HG02642 (cell line): ENCODE results near the gene LZTS2.
"Not testable (repeated sequence)": the region's sequence is repeated elsewhere in the genome, so short reads cannot be mapped to it uniquely, and the experiment has no call there.

Experiments
- ATAC-seq: cut with Tn5 transposase; IDR thresholded peaks from one replicate; pipeline ENCODE4 v1.9.1; 2021; ENCODE audit warnings: mild to moderate bottlenecking; ENCODE audit not compliant: unreplicated experiment, poor library complexity

Gene LZTS2, protein sequence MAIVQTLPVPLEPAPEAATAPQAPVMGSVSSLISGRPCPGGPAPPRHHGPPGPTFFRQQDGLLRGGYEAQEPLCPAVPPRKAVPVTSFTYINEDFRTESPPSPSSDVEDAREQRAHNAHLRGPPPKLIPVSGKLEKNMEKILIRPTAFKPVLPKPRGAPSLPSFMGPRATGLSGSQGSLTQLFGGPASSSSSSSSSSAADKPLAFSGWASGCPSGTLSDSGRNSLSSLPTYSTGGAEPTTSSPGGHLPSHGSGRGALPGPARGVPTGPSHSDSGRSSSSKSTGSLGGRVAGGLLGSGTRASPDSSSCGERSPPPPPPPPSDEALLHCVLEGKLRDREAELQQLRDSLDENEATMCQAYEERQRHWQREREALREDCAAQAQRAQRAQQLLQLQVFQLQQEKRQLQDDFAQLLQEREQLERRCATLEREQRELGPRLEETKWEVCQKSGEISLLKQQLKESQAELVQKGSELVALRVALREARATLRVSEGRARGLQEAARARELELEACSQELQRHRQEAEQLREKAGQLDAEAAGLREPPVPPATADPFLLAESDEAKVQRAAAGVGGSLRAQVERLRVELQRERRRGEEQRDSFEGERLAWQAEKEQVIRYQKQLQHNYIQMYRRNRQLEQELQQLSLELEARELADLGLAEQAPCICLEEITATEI

DNA sequence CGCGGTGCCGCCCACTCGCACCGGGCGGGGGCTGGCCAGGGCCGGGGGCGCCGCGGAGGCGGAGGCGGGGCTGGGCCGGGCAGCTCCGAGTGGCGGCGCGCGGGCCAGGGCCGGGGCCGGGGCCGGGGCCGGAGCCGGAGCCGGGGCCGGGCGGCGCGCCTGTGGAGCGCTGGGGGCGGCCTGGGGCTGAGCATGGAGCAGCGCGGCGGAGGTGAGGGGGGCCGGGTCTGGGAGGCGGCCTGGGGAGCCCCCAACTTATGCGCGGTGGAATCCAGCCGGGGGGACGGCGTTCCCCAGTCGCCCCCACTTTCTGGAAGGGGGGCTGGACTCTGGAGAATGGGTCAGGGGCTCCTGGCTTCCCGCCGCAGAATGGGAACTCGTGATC lies at the start of gene LZTS2:
TSS of gene LZTS2 (plus strand) at position 67 of the 385 bp plus-strand sequence. CDS start 2,731 bp downstream, outside the sequence.
- ATAC-seq: no peak

DNA sequence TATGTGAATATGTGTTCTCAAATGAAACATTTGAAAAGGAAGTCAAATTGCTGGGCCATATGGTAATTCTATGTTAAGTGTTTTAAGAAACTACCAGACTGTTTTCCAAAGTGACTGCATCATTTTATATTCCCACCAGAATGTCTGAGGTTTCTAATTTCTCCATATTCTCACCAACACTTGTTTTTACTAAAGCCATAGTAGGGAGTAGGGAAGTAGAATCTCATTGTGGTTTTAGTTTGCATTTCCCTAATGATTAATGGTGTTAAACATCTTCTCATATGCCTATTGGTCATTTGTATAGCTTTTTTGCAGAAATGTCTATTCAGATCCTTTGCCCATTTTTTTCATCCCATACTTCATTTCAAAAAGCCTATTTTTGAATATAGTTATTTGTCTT lies 39.4 kb upstream of the LZTS2 start:
- ATAC-seq: no peak

DNA sequence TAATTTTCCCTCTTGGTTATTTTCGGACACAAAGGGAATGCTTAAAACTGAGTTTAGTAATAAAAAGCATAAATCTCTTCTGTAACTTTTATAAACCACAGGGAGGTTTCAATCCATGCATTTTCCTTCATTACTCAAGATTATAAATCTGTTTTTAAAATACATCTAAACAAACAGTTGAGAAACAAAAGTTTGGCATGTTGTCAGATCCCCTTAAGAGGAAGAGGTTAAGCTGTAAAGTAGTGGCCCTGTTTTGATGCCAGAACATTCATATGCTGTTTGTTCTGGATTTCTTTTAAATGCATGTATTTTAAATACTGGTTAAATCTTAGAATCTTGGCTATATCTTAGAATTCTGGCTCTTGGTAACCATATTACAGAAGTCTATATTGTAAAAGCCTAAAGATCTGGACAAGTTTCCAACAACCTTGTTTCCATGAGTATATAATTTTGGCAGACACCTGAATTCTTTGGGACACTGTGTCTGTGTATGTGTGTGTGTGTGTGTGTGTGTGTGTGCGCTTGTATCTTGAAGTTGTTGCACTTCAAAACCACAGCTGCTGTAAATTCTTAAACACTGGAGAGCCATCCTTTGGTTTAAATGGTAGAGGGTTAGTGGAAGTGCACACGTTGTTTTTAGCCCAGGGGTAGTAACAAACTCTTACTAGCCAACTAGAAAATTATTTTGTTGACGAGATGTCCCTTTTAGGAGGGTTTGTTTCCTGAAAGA lies 37.1 kb upstream of the LZTS2 start:
- ATAC-seq: no peak

DNA sequence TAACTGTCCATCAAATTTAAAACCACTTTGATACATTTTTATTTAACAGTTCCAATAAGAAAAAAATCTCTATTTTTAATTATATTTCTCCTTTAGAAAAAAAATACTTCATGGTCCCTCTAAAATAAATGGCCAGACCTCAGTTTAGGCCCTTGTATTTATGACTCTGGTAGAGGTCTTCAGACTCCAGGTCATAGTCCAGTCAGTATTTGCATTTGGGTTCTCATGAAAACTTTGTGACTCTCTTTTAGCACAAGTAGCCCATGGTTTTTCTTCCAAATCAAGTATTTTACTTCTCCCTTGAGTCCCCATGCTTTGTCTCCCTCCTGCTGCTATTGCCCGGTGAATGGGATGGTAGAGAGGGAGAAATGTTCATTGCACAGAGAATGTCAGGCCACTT lies 35.8 kb upstream of the LZTS2 start:
- ATAC-seq: no peak

DNA sequence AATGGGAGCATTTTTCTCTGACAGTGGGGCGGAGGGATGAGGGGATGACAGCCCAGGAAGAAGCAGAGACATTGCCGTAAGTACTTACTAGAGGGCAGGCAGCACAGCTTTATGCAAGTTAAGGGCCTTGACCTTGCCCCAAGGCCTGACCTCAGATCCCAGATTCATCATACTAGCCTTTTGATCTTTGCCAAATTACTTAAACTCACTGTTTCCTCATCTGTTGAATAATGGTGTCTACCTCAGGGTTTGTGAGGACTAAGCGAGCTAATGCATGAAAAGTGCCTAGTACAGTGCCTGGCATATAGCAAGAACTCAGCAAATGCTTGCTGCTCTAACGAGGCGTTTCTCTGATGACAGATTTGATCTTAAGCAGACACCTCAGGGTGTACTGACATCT lies 33.8 kb upstream of the LZTS2 start:
- ATAC-seq: no peak

DNA sequence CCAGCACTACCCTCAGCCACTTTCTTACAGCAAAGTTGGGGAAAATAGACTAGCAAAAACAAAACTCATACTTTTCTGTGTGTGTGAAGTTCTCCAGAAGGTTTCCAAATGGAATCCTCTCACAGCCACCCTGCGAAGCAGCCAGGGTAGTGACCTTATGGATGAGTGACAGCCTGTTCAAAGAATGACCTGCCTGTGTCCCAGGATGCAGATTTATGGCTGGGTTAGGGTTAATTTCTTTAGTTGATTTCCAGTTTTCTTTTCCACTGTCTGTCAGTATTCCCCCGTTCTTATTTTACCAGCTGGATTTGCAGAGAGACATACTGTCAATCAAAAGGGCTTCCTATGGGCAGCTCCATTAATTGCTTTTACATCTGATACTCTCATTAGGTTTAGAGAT lies 32.7 kb upstream of the LZTS2 start:
- no peak for ATAC-seq

DNA sequence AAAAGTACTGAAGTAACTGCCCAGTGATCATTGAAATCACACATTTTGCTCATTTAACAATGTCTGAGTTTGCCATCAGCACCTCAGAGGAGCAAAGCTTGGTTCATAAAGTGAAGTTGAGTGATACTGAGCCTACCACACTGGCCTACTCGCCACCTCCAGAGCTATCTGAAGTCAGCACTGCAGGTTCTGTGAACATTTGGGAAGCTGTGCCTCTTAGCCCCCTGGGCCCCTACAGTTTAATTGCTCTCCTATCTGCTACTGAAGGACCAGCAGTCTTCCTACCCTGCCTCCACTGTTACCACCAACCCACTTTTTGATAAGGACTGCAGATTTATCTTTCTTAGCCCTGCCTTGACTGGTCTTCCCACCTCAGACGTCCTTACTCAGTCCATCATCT lies 32.3 kb upstream of the LZTS2 start:
- ATAC-seq: no peak

DNA sequence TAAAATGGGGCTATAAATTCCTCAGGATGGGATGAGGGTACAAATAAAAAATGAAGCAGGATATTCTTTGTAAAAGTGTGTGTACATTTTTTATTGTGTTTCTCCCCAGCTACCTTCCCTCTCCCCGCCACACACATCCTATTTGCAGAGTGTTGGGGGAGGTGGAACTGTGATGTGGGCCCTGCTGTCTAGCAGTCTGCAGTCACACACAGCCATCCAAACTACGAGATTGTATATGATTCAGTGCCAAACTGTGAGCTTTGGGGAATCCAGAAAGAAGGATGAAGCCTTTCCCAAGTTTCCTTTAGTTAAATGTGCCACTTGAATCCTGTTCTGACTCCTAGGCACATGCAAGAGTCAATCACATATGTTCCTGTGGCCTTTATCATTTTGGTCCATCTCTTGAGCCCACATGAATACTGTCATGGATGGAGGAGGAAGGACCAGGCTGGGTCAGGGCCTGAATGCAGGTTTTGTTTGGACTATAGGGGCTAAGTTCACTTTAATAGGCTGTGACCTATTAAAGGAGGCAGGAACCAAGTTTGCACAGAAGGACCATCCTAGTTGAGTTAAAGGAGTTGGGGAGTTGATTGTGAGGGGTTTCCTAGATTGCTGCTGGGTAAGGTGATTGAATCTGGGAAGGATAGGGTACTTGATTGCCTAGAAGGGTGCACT lies 31.4 kb upstream of the LZTS2 start:
- ATAC-seq: no peak

DNA sequence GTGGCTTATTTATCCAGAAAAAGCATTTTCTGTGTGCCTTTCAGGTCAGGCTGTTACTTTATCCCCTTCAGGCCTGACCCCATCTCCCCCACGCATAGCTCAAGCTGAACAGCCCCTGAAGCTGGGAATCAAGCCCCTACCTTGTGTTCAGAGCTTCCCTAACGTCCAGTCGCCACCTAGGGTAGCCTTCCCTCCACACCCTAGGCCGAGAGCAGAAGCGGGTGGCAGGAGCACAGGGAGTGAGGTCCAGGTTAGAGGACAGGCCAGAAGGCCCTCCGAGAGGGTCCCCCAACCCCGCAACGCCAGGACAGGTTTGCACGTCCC lies 30.8 kb upstream of the LZTS2 start:
- peak; percentile 13 for ATAC-seq

DNA sequence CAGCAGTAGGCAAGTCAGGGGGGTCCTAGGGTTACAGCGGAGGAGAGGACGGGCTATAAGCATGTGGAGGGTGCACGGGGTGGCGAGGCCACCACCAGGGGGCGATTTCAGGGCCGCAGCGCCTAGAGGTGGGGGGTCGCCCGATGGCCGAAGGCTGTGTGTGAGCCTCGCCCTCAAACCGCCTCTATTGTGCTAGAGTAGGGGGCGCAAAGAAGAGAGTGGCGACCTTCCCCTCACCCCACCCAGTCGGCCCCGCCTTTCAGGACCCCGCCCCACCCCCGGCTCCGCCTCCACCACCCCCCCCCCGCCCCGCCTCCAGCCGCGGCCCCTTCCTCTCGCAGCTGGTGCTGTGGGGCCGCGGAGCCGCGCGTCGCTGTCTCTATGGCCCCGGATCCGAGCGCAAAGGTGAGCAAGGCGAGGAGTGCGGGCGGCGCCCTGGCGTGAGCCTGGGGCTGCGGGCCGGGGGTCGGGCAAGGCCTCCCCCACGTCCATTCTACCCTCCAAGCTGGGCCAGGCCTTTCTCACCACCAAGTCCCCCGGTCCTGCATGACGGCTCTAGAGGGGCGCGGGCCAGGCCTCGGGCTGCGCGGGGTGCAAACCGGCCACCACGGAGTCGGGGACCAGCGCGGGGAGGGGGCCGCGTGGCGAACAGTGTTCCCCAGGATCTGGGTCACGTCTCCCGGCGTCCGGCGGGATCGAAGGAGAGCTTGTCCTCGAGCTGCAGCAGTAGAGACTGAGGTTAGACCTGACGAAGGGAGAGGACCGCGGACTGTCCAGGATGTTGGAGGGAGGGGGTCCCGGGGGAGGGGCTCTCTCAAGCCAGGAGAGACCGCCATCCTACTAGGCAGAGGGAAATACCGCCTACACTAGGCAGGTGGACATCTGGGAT lies 30.2 kb upstream of the LZTS2 start, which contains the start of gene SEMA4G:
TSS of gene SEMA4G (plus strand) at position 318 of the 889 bp plus-strand sequence. CDS start 3,409 bp downstream, outside the sequence.
- ATAC-seq: peak; percentile 59

DNA sequence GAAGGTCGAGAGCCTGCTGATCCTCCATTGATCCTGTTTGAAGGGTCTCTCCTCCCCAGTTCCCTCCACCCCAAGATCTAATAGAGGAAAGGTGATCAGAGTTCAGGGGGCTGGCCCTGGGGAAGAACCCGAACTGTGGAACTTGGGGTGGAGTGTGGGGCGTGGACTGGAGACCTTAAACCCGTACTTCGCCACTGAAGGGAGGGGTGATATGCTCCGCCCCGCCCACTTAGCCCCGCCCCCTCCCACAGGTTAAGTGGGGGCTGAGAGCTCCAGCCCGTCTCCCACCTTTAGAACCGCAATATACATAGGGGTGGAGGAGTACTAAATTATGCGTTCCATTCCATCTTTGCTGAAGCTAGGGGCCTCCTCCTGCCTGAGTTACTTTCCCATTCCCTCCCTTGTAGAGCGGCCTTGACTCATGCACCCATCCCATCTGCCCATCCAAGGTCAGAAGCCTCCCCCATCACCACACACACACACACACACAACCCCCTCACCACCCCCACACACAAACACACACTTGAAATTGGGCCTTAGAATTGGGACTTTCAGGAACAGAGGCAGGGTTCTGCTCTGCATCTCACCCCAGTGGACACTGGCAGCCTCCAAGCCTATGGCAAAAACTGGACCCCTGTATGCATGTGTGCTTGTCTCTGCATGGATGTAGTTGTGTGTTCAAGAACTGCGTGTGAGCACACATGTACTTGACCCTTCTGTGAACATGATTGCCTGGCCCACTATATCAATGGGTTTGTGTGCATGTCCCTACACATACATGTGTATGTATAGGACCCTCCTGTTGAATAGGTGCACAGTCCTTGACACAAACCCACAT lies 29.3 kb upstream of the LZTS2 start:
- ATAC-seq: no peak

DNA sequence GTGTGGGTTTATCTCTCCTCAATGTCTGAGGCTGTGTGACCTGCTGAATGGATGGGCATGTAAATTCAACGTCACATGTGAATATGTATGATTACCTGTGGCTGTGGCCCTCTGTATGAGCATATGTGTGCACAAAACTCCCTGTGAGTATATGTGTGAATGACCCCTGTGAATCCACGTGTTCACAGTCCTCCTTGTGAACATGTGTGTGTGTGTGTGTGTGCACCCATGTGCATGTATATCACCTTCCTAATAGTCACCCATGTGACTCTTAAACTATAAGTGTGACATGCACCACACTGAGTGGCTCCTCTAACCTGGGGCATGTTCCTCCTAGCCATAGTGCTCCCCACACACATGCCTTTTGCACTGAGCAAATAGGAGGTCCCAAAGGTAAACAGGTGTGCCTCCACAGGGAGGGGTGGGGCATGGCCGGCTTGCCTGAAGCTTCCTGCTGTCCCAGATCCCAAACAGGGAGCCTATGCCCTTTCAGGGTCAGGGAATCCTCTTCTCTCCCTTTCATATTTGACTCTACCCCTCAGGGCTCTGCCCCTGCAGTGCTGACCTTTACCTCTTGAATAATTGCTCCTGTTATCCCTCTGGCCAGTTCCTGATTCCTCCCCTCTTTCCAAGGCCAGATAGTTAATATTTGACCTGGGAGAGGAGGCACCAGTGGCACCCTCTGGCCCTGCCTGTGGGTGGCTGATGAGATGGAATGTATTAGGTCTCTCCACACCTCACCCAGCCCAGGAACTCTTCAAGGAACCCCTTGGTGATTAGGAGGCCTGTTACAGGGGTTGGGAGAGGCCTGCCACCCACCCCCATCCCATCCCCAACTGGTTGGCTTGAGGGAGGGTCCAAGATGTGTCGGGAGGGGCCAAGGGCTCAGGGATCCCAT lies 28.4 kb upstream of the LZTS2 start:
- no peak for ATAC-seq

DNA sequence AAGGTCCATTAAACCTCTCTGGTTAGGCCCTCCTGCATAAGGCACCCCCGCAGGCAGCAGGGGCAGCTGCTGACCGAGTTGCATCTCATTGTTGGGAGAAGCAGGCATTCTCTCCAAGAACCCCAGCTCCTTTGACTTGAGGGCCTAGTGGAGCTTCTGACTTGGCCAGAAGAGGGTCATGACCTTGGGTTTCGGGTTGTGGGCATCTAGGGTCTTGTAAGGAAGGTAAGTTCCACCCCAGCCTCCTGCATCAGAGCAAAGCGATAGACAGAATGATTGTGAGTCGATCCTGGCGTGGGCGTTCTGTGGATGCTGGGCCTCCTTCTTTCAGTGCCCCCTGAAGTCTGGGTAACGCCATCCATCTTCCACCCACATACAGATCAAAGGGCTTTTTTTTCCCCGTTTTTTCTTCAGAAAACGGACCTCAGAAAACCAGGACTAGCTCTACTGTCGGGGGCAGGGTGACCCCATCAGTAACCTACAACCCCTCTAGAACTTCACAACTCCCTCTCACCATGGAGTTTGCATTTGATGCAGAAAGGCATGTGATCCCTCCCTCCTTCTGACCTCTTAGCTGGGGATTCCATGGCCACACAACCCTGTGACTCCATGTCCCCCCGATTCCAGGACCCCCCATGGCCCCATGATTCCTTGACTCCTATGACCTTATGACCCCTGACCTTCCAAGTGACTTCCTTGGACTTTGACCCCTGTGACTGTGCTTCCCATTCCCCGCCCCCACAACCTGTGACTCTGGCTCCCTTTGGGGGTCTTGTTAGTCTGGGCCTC lies 27.3 kb upstream of the LZTS2 start:
- ATAC-seq: no peak

DNA sequence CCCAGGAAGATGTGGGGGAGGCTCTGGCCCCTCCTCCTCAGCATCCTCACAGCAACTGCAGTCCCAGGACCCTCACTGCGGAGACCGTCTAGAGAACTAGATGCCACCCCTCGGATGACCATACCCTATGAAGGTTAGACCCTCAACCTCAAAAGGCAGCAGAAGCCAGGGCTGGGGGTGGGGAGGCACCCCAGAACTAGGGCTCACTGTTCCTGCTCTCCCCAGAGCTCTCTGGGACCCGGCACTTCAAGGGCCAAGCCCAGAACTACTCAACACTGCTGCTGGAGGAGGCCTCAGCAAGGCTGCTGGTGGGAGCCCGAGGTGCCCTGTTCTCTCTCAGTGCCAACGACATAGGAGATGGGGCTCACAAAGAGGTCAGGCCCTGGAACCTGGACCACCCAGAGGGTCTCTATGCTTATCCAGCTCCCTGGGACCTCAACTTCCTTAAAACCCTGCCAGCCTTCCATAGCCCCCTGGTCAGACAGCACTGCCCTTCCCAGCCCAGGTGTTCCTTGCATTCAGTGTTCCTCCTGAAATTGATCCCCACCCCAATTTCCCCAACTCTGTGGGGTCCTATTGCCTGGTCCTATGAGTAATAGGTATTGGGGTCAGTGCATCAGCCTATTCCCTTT lies 26.6 kb upstream of the LZTS2 start:
- ATAC-seq: no peak

DNA sequence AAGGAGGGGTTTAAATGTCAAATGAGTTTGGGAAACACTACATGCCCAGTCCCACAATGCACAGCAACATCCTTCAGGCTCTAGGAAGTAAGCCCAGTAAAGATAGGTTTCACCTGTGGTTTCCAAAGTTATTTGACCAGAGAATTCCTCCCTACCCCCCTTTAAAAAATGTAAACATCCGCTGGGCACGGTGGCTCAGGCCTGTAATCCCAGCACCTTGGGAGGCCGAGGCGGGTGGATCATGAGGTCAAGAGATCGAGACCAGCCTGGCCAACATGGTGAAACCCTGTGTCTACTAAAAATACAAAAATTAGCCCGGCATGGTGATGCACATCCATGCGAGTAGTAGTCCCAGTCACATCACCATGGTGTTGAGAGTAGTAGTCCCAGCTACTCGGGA lies 24.2 kb upstream of the LZTS2 start:
- ATAC-seq: not testable (repeated sequence)

DNA sequence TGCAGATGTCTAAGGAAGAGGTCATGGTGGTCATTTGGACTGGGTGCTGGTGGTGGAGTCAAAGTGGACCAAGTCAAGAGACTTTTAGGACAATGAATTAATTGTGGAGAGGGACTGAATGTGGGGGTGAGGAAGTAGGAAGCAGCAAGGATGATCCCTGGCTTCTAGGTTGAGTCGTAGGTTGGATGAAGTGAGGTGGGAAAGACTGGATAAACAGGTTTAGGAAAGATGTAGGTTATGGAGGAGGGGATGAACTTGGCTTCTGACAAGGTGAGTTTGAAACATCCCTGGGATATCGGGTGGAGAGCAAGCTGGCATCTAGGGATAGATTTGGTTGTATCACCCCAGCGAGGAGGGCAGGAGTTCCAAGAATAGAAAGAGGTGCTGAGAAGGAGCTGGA lies 22.7 kb upstream of the LZTS2 start:
- no peak for ATAC-seq

DNA sequence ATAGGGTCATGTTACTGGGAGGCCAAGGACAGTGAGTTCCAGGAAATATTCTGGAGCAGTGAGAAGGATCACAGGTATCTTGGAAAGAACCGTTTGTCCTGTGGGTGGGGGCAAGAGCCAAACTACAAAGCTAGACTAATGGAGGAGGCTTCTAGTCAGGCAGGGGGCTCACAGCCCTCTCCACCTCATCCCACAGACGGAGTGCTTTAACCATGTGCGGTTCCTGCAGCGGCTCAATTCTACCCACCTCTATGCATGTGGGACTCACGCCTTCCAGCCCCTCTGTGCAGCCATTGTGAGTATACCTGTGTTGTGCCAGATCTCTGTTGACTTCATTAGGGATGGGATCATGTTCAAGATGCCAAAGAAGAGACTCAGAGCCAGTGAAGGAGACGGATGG lies 22.2 kb upstream of the LZTS2 start:
- no peak for ATAC-seq
